WTC11 (cell line): Measurements from ENCODE around the gene ZDHHC16. TPM values are rescaled to one million over a fixed set of nuclear protein-coding genes. Genes with fewer than 3 reads are reported as not detected.

ENCODE experiments used
- ATAC-seq: fragments of 200-7000 bp; cut with Tn5 transposase; 2 replicates; pipeline ENCODE4 v1.10.0; 2021; ENCODE audit warnings: mild to moderate bottlenecking, moderate library complexity
- CTCF ChIA-PET: fragments of 300-600 bp; sonication (Branson Sonifier 250); formaldehyde crosslinking; loops from one replicate; lab custom pipeline; 2021; ENCODE audit warnings: antibody characterized with exemption; lab: Charles Lee
- POLR2A ChIA-PET: fragments of 350-600 bp; sonication (Branson Sonifier 250); formaldehyde crosslinking; loops from one replicate; lab custom pipeline; 2021; ENCODE audit warnings: antibody characterized with exemption; lab: Charles Lee
- DNase-seq: peaks from one replicate; pipeline ENCODE4 v3.0.0; 2021; ENCODE audit warnings: low spot score
- H3K27ac Mint-ChIP-seq: 2 replicates; pipeline ENCODE4 v1.8.0; 2021; ENCODE audit warnings: mixed read lengths
- H3K27me3 Mint-ChIP-seq: 2 replicates; pipeline ENCODE4 v1.8.0; 2021; ENCODE audit warnings: low read depth, mild to moderate bottlenecking, moderate library complexity, mixed read lengths
- H3K36me3 Mint-ChIP-seq: 2 replicates; pipeline ENCODE4 v1.8.0; 2021; ENCODE audit warnings: mixed read lengths
- H3K4me1 Mint-ChIP-seq: 2 replicates; pipeline ENCODE4 v1.8.0; 2022; ENCODE audit warnings: mixed read lengths
- H3K4me3 Mint-ChIP-seq: 2 replicates; pipeline ENCODE4 v1.8.0; 2021; ENCODE audit warnings: mild to moderate bottlenecking, moderate library complexity, mixed read lengths
- H3K9me3 Mint-ChIP-seq: 2 replicates; pipeline ENCODE4 v1.8.0; 2021; ENCODE audit warnings: mixed read lengths
- AR ChIP-seq: fragments of 250-450 bp; sonication (Bioruptor Pico); IDR thresholded peaks from 2 replicates; pipeline ENCODE4 v1.9.0; 2021; ENCODE audit warnings: mild to moderate bottlenecking
- ATF3 ChIP-seq: sonication (generic); formaldehyde crosslinking; conservative IDR thresholded peaks from 2 replicates; pipeline ENCODE4 v1.8.1; 2022; ENCODE audit warnings: mild to moderate bottlenecking, missing genetic modification reagents
- ATF6 ChIP-seq: sonication (generic); formaldehyde crosslinking; IDR thresholded peaks from 2 replicates; pipeline ENCODE4 v1.8.1; 2023; ENCODE audit warnings: mild to moderate bottlenecking, missing genetic modification reagents
- E2F4 ChIP-seq: sonication (generic); formaldehyde crosslinking; IDR thresholded peaks from 2 replicates; pipeline ENCODE4 v1.8.1; 2022; ENCODE audit warnings: low read depth, mild to moderate bottlenecking, moderate library complexity, missing genetic modification reagents, borderline replicate concordance
- ELF4 ChIP-seq: sonication (generic); formaldehyde crosslinking; IDR thresholded peaks from 2 replicates; pipeline ENCODE4 v1.8.1; 2022; ENCODE audit warnings: low read depth, mild to moderate bottlenecking, moderate library complexity, missing genetic modification reagents
- HMGA2 ChIP-seq: fragments of 250-450 bp; sonication (Bioruptor Pico); IDR thresholded peaks from 2 replicates; pipeline ENCODE4 v1.4.0; 2021; ENCODE audit warnings: mild to moderate bottlenecking, moderate library complexity
- IRF1 ChIP-seq: sonication (generic); formaldehyde crosslinking; IDR thresholded peaks from 2 replicates; pipeline ENCODE4 v1.8.0; 2023; ENCODE audit warnings: missing genetic modification reagents
- JAZF1 ChIP-seq: fragments of 250-450 bp; sonication (Bioruptor Pico); IDR thresholded peaks from 2 replicates; pipeline ENCODE4 v1.9.0; 2021; ENCODE audit warnings: moderate library complexity, mild to moderate bottlenecking, inconsistent platforms
- MAX ChIP-seq: sonication (generic); formaldehyde crosslinking; IDR thresholded peaks from 2 replicates; pipeline ENCODE4 v1.8.0; 2022; ENCODE audit warnings: mild to moderate bottlenecking, missing genetic modification reagents
- MXD4 ChIP-seq: fragments of 250-450 bp; sonication (Bioruptor Pico); IDR thresholded peaks from 2 replicates; pipeline ENCODE4 v1.8.0; 2021; ENCODE audit warnings: mild to moderate bottlenecking, moderate library complexity, borderline replicate concordance
- RELA ChIP-seq: sonication (generic); formaldehyde crosslinking; IDR thresholded peaks from 2 replicates; pipeline ENCODE4 v1.8.1; 2022; ENCODE audit warnings: missing genetic modification reagents, mild to moderate bottlenecking, borderline replicate concordance
- RORB ChIP-seq: fragments of 250-450 bp; sonication (Bioruptor Pico); IDR thresholded peaks from 2 replicates; pipeline ENCODE4 v1.9.0; 2021; ENCODE audit warnings: mild to moderate bottlenecking
- SMAD4 ChIP-seq: sonication (generic); formaldehyde crosslinking; IDR thresholded peaks from 2 replicates; pipeline ENCODE4 v1.8.0; 2022; ENCODE audit warnings: mild to moderate bottlenecking, missing genetic modification reagents
- STAT6 ChIP-seq: sonication (generic); formaldehyde crosslinking; conservative IDR thresholded peaks from 2 replicates; pipeline ENCODE4 v1.8.1; 2023; ENCODE audit warnings: mild to moderate bottlenecking, low read depth, missing genetic modification reagents, moderate library complexity
- ZNF121 ChIP-seq: sonication (generic); formaldehyde crosslinking; IDR thresholded peaks from 2 replicates; pipeline ENCODE4 v1.8.0; 2023; ENCODE audit warnings: missing genetic modification reagents
- total RNA-seq: library from RNA; stranded (reverse); gene quantifications from 3 replicates; pipeline ENCODE4 v1.2.3, GENCODE V29; 2021

The ZDHHC16 gene
- total RNA-seq, 1 experiment from 2014 or later, result 44.4 TPM

GRCh38 chr10:97502916-97503315 is 56.9 kb downstream of the ZDHHC16 start:
- ChIA-PET POLR2A (no interaction called here), CTCF (no interaction called here)
- Mint-ChIP-seq H3K9me3 (no peaks in the 10 kb centered on the region), H3K27ac (no peak overlapping the region), H3K4me3 (no peak overlapping the region), H3K4me1 (peaks cover 21% of the 10 kb centered on the region), H3K36me3 (no peaks in the 10 kb centered on the region), H3K27me3 (peaks cover 21% of the 10 kb centered on the region)
- no peak for ATAC-seq
- DNase-seq, result no peak
- no peak for TF ChIP-seq IRF1 (CRISPR knock-in tag)
- TF ChIP-seq, all 79 proteins: peak for 0

GRCh38 chr10:97503406-97503805 is 57.4 kb downstream of the ZDHHC16 start:
- ATAC-seq, result no peak
- peaks cover 25% of the 10 kb centered on the region for H3K4me1 Mint-ChIP-seq
- DNase-seq, result no peak
- H3K9me3 Mint-ChIP-seq, result no peaks in the 10 kb centered on the region
- TF ChIP-seq MAX, result no peak
- no peak for TF ChIP-seq ATF6 (CRISPR knock-in tag)
- no peak for TF ChIP-seq AR
- no peak for TF ChIP-seq ZNF121 (CRISPR knock-in tag)
- TF ChIP-seq STAT6, result no peak
- TF ChIP-seq RORB (CRISPR knock-in tag), result no peak
- TF ChIP-seq JAZF1 (CRISPR knock-in tag), result no peak
- TF ChIP-seq SMAD4 (CRISPR knock-in tag), result no peak
- ChIA-PET CTCF (no interaction called here), POLR2A (interaction anchor here (0.6 kb wide), 1 partner anchor 271 kb away, joined by 3 read pairs; no protein-coding TSS in a partner anchor)
- H3K36me3 Mint-ChIP-seq, result no peaks in the 10 kb centered on the region
- no peak overlapping the region for H3K4me3 Mint-ChIP-seq
- peaks cover 21% of the 10 kb centered on the region for H3K27me3 Mint-ChIP-seq
- no peak overlapping the region for H3K27ac Mint-ChIP-seq

GRCh38 chr10:97505152-97505551 is 59.2 kb downstream of the ZDHHC16 start:
- no peak overlapping the region for H3K27ac Mint-ChIP-seq
- peaks cover 15% of the 10 kb centered on the region for H3K27me3 Mint-ChIP-seq
- POLR2A ChIA-PET, result no interaction called here
- no peaks in the 10 kb centered on the region for H3K36me3 Mint-ChIP-seq
- DNase-seq (no peak), ATAC-seq (no peak)
- CTCF ChIA-PET, result interaction anchor here (1.0 to 1.5 kb wide), 2 partner anchors 10 to 29 kb away, joined by 3 to 10 read pairs; no protein-coding TSS in a partner anchor
- H3K4me1 Mint-ChIP-seq, result peaks cover 29% of the 10 kb centered on the region
- no peaks in the 10 kb centered on the region for H3K9me3 Mint-ChIP-seq
- no peak for TF ChIP-seq ELF4 (CRISPR knock-in tag)
- no peak for TF ChIP-seq ATF3
- TF ChIP-seq E2F4 (CRISPR knock-in tag), result no peak
- no peak for TF ChIP-seq RELA (CRISPR knock-in tag)
- no peak for TF ChIP-seq HMGA2 (CRISPR knock-in tag)
- TF ChIP-seq JAZF1 (CRISPR knock-in tag), result no peak
- TF ChIP-seq MXD4 (CRISPR knock-in tag), result no peak
- H3K4me3 Mint-ChIP-seq, result no peak overlapping the region
